Ammon's horn (tissue), 1 donor: ENCODE data around the gene DDO.

Experiments
- DNase-seq: peaks from one replicate; pipeline ENCODE4 v3.0.0-alpha.2; 2016; ENCODE audit warnings: low spot score

The DDO gene

DNA sequence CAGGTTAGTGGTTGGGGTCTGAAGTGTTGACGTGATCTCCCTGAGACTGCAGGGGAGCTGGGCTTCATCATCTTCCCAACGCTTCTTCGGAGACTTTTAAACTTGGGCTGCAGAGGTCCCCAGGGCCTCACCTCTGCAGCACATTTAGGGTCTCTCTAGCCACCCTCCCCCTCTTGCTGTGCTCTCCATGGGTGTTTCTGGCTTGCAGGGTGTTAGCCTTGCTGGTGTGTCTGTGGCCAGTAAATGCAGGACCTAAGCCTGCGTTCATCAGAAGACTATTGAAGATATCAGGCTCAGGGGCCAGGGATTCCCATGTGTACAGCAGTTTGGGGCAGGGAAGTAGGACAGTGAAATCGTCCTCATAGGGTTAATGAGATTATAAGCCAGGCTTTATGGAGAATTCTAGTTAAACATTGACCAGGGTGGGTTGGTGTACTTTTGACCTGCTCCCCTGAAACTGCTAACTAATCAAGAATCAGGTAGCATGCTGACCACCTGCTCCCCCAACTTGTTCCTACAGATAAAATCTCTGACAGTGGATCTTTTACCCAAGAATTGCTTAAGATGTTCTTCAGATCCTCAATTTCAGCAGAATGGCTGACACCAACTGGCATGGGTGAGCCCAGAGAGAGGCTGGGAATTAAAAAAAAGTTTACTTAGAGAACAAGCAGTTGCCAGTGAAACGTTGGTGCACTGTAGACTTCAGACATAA, 3.8 kb upstream of the DDO start:
- no peak for DNase-seq

DNA sequence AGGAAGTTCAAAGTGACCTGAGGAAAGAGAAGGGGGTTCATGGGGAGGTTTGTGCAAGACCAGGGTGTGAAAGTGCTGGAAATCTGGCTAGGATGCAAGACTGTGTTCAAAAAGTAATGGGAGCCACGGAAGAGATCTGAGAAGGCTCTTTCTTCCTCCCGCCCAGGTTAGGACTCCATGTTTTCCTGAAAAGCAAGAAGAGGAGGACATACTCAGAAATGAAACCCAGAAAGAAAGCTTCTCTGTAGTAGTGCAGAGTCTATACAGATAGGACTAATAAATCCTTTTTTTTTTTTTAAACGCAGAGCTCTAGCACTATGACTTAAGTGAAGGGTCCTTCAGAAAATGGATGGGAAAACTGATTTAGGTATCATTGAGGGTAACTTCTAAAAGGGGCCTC, 3.2 kb upstream of the DDO start:
- DNase-seq = no peak

DNA sequence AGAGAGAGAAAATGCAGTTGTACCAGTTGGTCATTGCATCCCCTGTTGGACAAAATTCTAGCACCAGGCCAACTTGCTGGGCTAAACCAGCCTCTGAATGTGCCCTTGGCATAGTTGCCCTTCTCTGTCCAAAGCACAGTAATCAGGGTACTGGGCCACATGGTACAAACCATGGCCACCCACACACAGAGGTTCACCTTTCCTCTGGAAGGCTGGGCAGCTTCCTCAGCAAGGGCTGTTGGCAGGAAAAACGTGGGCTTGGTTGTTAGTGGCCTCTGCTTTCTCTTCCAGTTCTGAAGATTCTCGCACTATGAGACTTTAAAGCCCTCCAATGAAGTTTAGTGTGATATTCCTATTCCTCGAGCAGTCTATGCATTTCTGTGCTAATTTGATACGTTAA, 706 bp downstream of the DDO start:
- no peak for DNase-seq

DNA sequence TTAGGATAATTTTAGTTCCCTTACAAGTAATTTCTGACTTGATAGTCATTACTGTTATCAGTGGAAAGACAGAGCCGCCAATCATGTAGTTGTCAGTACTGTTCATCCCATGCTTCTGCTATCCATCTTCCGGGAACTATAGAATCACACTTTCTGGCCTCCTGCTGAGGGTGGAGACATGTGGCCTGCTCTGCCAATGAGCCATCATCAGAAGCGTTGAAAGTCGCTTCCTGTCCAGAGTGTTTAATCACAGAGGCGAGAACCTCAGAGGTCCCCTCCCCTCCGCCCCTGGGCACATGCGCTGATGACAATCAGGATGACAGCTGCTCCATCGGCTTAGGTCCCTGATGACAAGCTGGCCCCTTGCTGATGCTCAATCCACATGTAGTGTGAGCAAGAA, 3.0 kb downstream of the DDO start:
- no peak for DNase-seq

DNA sequence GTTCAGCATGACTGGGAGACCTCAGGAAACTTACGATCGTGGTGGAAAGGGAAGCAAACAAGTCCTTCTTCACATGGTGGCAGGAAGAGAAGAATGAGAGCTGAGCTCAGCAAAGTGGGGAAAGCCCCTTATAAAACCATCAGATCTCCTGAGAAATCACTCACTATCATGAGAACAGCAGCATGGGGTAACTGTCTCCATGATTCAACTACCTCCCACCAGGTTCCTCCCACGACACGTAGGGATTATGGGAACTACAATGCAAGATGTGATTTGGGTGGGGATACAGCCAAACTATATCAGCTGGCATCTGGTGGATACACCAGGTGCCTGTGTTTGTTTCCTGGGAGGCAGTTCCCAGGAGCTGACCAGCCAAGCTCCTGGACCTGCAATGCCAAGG, 4.9 kb downstream of the DDO start:
- DNase-seq = peak; percentile 32

DNA sequence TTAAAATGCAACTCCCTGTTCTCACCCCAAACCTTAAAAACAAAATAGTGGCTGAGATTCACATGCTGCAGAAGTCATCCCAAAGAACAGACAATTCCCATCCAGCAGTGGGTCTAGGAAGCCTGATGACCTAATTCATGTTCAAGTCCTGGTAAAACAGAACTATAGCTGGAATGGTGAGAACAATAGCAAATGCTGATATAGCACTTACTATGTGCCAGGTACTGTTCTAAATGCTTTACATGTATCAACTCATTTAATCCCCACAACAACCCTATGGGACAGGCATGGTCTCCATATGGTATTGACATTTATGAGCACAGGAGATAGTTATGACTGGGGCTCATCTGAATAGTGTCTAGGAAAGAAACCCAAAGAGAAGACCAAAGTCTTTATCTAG, 5.6 kb downstream of the DDO start:
- no peak for DNase-seq

DNA sequence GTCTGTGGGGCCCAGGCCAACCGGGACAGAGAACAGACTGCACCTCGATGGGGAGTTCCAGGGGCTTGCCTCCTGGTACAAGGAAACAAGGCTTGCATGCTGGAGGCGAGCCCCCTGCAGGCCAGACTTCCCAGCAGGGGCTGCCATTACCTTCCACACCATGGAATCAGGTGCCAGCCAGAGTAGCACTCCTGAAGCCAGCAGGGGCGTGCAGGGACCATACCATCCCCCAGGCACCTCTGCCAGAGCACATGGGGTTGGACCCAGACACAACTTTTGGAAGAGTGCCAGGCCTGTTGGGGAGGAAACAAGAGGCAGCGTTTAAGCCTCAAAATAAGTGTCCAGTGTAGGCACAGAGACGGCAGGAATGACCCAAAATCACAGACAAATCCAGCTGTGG, 6.5 kb downstream of the DDO start:
- no peak for DNase-seq

DNA sequence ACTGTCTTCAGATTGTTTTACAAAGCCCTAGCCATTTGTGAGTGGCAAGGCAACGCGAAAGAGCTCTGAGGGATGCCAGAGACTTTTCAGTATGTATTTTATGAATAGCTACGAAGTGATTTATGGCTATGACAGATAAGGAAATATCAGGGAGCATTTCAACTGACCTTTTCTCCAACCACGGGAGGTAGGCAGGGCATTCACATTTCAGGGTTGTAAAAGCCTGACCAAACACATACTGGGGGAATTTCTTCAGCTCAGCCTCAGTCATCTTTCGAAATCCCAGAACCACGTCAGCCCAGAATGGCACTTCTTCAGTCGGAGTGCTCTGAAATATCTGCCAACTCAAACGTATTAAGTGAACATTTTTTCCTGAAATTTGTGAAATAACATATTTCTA, 10.8 kb downstream of the DDO start:
- DNase-seq = no peak

DNA sequence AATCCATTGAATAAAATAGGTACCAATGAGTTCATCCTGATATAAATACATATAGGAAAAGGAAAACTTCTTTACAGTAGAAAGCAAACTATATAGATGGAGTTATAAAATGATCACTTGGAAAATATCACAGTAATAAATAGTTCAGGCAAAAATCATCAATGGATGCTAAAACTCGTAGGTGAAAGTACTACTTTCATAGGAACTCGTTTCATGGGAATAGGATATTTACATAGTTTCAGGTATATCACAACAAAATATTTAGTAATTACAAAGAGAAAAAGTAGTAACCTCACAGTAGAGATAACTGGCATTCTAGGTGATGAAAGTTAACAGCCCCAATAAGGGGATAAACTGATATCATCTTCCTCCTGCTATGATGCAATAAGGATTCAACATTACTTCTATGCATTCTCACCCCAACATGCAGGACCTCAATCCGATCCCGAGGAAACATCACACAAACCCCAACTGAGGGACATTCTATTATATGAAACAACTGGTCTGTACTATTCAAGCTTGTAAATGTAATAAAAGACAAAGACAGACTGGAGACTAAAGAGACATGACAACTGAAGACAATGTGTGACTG, 13.7 kb downstream of the DDO start:
- no peak for DNase-seq

DNA sequence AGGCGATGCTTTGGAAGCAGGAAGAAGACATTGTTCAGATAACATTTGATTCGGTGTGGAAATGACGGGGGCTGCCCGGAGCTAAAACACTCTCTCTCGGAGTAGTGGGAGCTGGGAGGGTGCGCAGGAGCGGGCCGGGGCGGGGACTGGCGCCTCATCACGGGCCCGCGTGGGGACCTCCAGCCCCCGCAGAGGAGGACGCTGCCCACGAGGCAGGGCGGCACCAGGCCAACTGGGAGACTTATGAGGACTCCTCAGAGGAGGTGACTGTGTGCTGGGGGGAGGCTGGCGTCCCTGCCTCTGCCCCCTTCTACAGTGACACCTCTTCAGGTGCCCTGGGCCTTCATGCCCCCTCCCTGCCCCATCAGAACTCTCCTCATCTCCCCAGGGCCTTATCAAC, 15.2 kb downstream of the DDO start:
- DNase-seq = no peak

DNA sequence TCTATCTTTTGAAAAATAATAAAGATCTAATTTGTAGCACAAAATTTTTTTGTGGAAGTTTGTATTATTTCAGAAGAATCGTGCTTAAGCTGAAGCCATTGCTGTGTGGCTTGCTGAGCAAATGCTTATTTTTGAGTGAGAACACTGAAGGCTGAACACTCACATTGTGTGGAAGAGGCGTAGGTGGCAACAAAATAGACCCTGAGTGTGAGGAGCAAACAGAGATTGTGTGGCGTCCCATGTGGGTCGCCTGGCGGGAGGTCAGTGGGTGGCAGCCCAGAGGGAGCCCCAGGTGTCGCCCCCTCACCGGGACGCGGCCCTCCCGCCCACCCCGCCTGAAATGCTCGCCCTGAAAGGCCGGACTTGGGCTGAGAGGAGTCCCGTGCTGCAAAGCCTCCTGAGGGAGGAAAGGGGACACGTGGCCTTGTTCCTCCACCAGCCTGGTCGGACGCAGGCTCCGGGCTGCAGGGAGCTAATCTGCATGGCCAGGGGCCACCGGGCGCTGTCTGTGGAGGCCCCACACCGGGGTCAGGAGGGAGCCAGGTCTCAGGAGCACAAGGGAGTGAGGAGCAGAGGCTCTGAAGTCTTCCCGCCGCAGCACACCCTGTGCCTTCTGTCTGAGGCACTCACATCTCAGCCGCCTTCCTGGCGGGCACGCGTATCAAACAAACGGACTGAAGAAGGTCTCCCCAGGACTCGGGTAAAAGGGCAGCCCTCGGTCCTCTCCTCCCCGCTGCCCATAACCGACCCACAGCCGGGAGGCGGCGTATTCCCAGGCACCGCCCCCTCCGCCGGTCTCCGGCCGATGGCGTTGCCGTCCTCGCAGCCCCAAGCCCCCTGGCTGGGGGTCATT, 15.9 kb downstream of the DDO start:
- no peak for DNase-seq

DNA sequence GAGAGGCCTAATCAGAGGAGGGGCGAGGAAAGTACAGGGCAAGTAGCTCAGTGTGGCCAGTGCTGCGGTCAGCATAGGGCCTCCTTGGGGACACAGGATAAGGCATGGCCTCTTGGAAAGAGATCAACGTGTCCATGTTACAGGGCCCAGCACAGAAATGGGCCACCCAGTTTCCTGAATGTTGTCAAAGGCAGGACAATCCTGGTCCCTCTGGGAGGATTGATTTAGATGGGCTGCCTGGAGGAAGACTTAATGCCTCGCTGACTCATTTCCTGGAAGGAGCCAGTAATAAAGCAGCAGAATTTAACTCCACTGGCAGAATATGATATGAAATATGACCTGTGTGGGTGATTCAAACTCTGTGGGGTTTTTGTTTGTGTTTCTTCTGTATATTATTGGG, 16.6 kb downstream of the DDO start:
- DNase-seq = no peak

DNA sequence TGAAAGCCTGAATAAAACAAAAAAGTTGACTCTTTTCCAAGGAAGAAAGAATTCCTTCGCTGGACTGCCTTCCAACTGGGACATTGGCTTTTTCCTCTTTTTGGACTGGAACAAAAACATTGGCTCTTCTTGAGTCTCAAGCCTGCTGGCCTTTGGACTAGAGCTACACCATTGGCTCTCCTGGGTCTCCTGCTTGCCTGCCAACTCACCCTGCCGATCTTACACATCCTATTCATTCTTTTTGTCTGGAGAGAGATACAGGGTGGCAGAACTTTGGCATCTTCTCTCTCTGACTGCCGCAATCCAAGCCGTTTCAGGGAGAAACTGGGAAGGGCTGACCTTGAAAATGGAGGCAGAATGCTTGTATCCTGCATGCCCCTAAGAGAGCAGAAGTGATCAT, 20.2 kb downstream of the DDO start:
- peak; percentile 60 for DNase-seq

DNA sequence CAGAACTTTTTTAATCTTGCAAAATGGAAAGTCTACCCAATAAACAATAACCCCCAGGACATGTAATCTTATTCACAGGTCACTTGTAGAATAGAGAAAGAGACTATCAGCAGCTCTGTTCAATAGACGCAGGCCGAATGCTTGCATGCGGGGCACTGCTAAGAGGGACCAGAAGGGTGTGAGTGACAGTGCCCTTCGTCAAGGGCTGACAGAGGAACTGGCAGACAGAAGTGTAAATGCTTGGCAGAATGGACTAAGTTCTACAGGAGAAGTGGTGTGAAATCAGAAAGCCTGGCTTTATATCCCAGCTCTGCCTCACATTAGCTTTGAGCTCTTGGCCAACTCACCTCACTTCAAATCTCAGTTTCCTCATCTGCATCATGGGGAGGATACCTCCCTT, 21.0 kb downstream of the DDO start:
- no peak for DNase-seq

DNA sequence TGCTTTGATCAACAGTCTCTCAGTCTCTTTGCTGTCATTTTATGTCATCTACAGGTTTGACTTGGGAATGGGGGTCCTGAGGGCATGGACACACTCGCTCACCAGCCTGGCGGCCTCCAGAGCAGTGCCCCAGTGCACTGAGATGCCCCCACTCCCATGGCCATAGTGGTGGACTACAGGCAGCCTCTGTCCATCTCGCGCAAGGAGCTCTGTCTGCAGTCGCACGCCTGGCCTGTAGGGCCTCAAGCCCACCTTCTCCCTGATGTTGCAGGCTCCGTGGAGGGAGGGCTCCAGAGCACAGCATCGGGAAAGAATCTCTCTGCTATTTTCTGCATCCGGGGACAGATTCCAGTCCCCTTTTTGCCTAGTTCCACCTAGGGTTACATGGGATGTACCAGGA, 22.6 kb downstream of the DDO start:
- DNase-seq = no peak

DNA sequence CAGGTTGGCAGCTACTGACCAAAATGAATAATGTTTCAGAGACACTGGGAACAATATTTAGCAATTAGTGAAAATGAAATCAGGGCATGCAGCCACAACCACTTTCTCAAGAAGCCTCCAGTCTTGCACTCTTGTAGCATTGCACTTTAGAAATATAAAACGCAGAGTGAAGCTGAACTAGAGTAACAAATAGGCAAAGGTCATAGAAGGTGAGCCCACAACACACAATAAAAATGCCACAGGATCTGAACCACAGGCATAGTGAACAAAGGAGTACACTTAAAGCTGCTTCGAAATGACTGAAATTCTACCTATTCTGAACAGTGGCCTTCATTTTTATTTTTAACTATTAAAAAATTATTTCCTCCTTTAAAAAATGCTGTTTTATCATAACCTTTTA, 25.0 kb downstream of the DDO start:
- DNase-seq = no peak

DNA sequence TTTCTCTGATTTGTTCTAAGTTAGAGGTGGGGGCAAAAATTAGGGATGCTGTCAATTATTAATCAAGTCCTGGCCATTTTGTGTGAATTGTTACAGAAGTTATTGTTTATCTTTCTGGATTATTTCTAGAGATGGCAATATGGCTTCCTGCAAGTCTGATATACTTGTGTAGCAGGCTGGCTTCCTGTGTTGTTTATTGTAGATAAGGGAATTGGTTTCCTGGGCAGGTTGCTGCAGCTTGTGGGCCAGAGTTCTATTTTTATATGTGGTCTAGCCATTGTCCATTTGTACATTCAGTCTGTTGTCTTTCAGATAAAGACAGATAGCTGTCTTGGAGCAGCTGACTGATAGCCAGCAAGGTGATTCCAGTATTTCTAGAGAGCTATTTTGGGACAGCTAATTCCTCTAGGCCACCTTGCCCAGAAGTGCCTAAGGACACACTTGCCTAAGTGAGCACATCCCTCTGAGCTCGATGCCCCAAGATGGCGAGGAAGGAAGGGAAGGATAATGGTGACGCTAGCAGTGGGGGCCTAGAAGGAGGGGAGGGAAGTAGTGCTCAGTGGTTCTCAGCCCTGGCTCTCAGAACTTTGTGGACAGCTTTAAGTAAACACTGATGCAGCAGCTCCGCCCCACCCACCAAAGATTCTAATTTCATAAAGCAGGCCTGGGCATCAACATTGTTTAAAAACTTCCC, 25.5 kb downstream of the DDO start:
- DNase-seq = no peak

DNA sequence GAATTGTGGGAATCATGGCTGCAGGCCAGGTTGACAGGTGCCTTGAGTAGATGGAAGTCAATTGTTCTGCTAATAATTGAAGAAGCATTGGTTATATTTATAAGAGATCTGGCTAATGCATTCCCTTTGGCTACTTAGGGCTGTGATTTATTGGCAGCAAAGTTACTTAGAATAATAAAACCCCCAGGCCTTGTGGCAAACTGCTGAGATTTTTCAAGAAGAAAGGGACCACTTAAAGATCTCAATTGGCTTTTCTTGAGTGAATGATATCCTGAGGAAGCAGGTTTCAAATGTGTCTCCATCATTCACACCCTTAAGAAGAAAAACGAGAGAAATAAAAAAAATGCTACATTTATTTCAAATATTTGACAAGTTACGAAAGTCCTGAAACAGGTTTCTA, 27.4 kb downstream of the DDO start:
- DNase-seq = no peak

DNA sequence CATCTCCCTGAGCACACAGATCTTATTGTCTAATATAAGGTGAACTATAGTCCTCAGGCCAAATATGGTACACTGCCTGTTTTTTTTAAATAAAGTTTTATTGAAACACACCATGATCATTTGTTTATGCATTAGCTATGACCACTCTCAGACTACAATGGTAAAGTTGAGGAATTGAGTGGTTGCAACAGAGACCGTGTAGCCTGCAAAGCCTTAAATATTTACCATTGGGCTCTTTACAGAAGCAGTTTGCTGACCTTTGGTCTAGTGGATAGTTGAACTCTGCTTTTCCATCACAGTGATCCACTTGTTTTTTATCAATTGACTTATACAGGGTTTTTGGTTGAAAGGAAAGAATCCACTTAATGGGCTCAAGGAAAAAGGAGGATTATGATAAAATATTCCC, 29.9 kb downstream of the DDO start:
- DNase-seq = no peak

DNA sequence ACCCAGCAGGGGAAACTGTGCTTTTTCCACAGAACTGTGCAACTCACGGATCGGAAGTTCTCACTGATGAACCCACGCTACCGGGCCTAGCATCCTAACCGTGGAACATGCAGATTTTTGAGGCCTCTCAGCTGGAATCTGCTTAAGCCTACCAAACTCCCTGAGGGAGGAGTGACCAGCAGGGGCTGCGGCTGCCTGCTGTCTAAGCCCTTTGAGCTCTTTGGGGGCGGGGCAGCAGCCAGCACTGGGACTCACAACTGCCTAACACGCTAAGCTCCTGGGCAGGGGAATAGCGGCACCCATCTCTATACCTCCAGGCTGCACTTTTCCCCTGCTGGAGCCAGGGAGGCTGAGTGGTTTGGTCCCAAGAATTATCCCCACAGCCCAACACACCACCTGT, 36.8 kb downstream of the DDO start:
- no peak for DNase-seq

DNA sequence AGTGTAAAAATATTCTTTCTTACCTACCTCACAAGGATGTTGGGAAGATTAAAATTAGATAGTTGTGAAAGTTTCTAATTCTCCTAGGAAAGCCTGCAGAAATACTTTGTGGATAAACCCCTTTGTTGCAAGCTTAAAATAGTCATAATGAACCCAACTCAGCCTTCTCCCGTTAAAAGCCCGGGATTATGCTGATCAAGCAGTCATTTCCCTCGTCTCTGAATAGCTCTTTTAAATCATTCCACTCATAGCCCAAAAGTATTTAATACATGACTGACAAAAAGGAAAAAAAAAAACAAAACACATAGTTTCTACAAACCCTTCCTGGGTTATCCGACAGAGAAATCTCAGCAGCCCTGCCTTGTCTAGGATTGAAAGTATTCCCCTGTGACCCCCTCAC, 46.3 kb downstream of the DDO start:
- DNase-seq = no peak

DNA sequence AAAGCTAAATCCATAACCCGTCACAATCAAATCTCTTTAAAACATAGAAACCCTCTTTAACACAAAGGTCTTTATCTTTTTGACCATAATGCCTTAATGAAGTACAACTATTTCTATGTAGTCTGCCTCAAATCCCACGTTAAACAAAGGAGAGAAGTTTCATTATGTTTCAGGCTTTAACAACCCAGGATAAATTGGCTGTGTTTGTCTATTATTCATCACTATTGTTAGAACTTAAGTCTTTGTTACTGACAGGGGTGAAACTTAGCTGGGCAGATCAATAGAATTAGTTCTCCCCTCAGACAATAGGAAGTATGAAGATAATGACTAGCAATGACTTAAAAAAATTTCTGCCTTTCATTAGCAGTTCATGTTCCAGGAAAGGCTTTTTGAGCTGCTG, 47.1 kb downstream of the DDO start:
- no peak for DNase-seq

DNA sequence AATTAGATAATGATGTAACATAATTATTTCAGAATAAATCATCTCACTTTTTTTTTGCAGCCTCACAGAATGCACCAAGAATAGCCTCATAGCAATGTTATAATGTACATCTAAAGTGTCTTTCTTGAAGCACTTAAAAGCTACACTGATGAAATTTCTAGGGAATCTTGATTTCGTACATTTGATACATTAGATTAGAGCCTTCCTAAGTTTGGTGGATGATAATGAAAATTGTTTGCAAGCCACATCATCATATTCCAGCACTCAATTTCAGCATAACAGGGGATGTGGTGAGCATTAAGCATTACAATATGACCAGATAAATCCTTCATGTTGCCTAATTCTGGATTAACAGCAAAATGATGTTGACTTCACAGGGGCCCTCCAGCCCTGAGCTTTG, 47.5 kb downstream of the DDO start:
- no peak for DNase-seq
